HepG2 (cell line): ENCODE data around the gene BCAS4. TPM values are rescaled to one million over a fixed set of nuclear protein-coding genes. Genes with fewer than 3 reads are reported as not detected.
A peak's percentile ranks its signal among the peaks of the same experiment; 100 is the strongest.

ENCODE experiments used
- HOXA7 ChIP-seq: sonication (generic); formaldehyde crosslinking; IDR thresholded peaks from 2 replicates; pipeline ENCODE4 v1.8.1; 2022; ENCODE audit warnings: mild to moderate bottlenecking, missing genetic modification reagents, moderate library complexity
- IKZF4 ChIP-seq: sonication (generic); formaldehyde crosslinking; IDR thresholded peaks from 2 replicates; pipeline ENCODE4 v1.5.1; 2020; ENCODE audit warnings: borderline replicate concordance, mild to moderate bottlenecking, low read depth, missing genetic modification reagents; ENCODE audit errors: not compliant biosample characterization
- JUN ChIP-seq: sonication (generic); formaldehyde crosslinking; IDR thresholded peaks from 2 replicates; pipeline ENCODE4 v1.4.0; 2020; ENCODE audit warnings: mild to moderate bottlenecking, missing genetic modification reagents
- NFE2L1 ChIP-seq: sonication (generic); formaldehyde crosslinking; IDR thresholded peaks from 2 replicates; pipeline ENCODE4 v1.4.0; 2020; ENCODE audit warnings: missing genetic modification reagents, mild to moderate bottlenecking, borderline replicate concordance
- PAWR ChIP-seq: sonication (generic); formaldehyde crosslinking; IDR thresholded peaks from 2 replicates; pipeline ENCODE4 v1.4.0; 2020; ENCODE audit warnings: missing genetic modification reagents, mild to moderate bottlenecking, borderline replicate concordance
- RAD21 ChIP-seq: fragments of 450-650 bp; formaldehyde crosslinking; IDR thresholded peaks from 2 replicates; pipeline ENCODE4 v1.5.0; 2020; ENCODE audit warnings: mild to moderate bottlenecking
- RELA ChIP-seq: sonication (generic); formaldehyde crosslinking; IDR thresholded peaks from 2 replicates; pipeline ENCODE4 v1.4.0; 2020; ENCODE audit warnings: missing genetic modification reagents
- SP4 ChIP-seq: sonication (generic); formaldehyde crosslinking; IDR thresholded peaks from 2 replicates; pipeline ENCODE4 v1.8.1; 2023; ENCODE audit warnings: mild to moderate bottlenecking, missing genetic modification reagents
- SRSF4 ChIP-seq: fragments of 200-400 bp; formaldehyde crosslinking; IDR thresholded peaks from one replicate; pipeline ENCODE4 v1.6.1; 2018; ENCODE audit warnings: mild to moderate bottlenecking, low read depth, low read length, moderate library complexity; ENCODE audit not compliant: poor library complexity, severe bottlenecking
- TP53 ChIP-seq: sonication (generic); formaldehyde crosslinking; conservative IDR thresholded peaks from 2 replicates; pipeline ENCODE4 v1.4.0; 2020; ENCODE audit warnings: missing genetic modification reagents
- XRCC5 ChIP-seq: fragments of 200-400 bp; formaldehyde crosslinking; optimal IDR thresholded peaks from 2 replicates; pipeline ENCODE3; 2017; ENCODE audit warnings: mild to moderate bottlenecking, low read length
- ZBTB38 ChIP-seq: sonication (generic); formaldehyde crosslinking; IDR thresholded peaks from 2 replicates; pipeline ENCODE4 v1.5.1; 2020; ENCODE audit warnings: mild to moderate bottlenecking, missing genetic modification reagents
- ZFP36 ChIP-seq: fragments of 150-350 bp; IDR thresholded peaks from 2 replicates; pipeline ENCODE4 v1.6.1; 2018; ENCODE audit warnings: borderline replicate concordance, low read length, low read depth; ENCODE audit not compliant: partially characterized antibody
- ZFP37 ChIP-seq: sonication (generic); formaldehyde crosslinking; IDR thresholded peaks from 2 replicates; pipeline ENCODE4 v1.4.0; 2020; ENCODE audit warnings: missing genetic modification reagents, borderline replicate concordance
- ZFP41 ChIP-seq: sonication (generic); formaldehyde crosslinking; IDR thresholded peaks from 2 replicates; pipeline ENCODE4 v1.4.0; 2020; ENCODE audit warnings: mild to moderate bottlenecking, missing genetic modification reagents, borderline replicate concordance
- ZNF12 ChIP-seq: sonication (generic); formaldehyde crosslinking; IDR thresholded peaks from 2 replicates; pipeline ENCODE4 v1.5.0; 2020; ENCODE audit warnings: missing genetic modification reagents
- ZNF253 ChIP-seq: sonication (generic); formaldehyde crosslinking; IDR thresholded peaks from 2 replicates; pipeline ENCODE4 v1.8.0; 2022; ENCODE audit warnings: mild to moderate bottlenecking, missing genetic modification reagents, borderline replicate concordance
- ZNF260 ChIP-seq: sonication (generic); formaldehyde crosslinking; IDR thresholded peaks from 2 replicates; pipeline ENCODE4 v1.4.0; 2020; ENCODE audit warnings: missing genetic modification reagents, low read depth, mild to moderate bottlenecking, borderline replicate concordance
- ZNF354B ChIP-seq: sonication (generic); formaldehyde crosslinking; IDR thresholded peaks from 2 replicates; pipeline ENCODE4 v1.8.0; 2022; ENCODE audit warnings: mild to moderate bottlenecking, missing genetic modification reagents
- ZNF674 ChIP-seq: sonication (generic); formaldehyde crosslinking; IDR thresholded peaks from 2 replicates; pipeline ENCODE4 v1.5.0; 2020; ENCODE audit warnings: low read depth, mild to moderate bottlenecking, missing genetic modification reagents
- polyA plus RNA-seq, 8 experiments: library from polyadenylated mRNA; depleted of rRNA in 3 of 8; stranded (reverse) in 7 of 8; unstranded in 1 of 8; fragments of >200 nt; fragmentation: Illumina TruSeq in 4 of 8; extraction: Trizol in 4 of 8; gene quantifications; 2 replicates each; pipeline versions ENCODE4 v1.2.1 to v1.2.3, GENCODE V29; 2011 to 2016; ENCODE audit warnings: low read depth in 4 of 8, missing spikeins in 1 of 8, mixed read lengths in 1 of 8; ENCODE audit not compliant: insufficient read depth in 1 of 8
- total RNA-seq, 5 experiments: library from RNA; depleted of rRNA; stranded (reverse); fragments of >200 nt; fragmentation: Illumina TruSeq; extraction: Trizol; gene quantifications; 2 replicates each; pipeline ENCODE4 v1.2.3, GENCODE V29; 2016; ENCODE audit warnings: low read depth in 1 of 5
- TF ChIP-seq, protein P1 (sequence below): IDR thresholded peaks from 2 replicates; pipeline ENCODE4 v1.6.1; 2016; ENCODE audit warnings: missing biosample characterization, missing genetic modification reagents, low read depth
- TF ChIP-seq, protein P2 (sequence below): sonication (generic); formaldehyde crosslinking; conservative IDR thresholded peaks from 2 replicates; pipeline ENCODE4 v1.4.0; 2020; ENCODE audit warnings: mild to moderate bottlenecking, missing genetic modification reagents, moderate library complexity
- TF ChIP-seq, protein P3 (sequence below): conservative IDR thresholded peaks from 2 replicates; pipeline ENCODE4 v1.6.1; 2018; ENCODE audit warnings: missing genetic modification reagents

Gene BCAS4
- total and polyA plus RNA-seq, 2 of the 13 experiments (the other 11 are each of a cell fraction or from before 2014, with no cell fraction given): 7.2 to 8.0 TPM

DNA sequence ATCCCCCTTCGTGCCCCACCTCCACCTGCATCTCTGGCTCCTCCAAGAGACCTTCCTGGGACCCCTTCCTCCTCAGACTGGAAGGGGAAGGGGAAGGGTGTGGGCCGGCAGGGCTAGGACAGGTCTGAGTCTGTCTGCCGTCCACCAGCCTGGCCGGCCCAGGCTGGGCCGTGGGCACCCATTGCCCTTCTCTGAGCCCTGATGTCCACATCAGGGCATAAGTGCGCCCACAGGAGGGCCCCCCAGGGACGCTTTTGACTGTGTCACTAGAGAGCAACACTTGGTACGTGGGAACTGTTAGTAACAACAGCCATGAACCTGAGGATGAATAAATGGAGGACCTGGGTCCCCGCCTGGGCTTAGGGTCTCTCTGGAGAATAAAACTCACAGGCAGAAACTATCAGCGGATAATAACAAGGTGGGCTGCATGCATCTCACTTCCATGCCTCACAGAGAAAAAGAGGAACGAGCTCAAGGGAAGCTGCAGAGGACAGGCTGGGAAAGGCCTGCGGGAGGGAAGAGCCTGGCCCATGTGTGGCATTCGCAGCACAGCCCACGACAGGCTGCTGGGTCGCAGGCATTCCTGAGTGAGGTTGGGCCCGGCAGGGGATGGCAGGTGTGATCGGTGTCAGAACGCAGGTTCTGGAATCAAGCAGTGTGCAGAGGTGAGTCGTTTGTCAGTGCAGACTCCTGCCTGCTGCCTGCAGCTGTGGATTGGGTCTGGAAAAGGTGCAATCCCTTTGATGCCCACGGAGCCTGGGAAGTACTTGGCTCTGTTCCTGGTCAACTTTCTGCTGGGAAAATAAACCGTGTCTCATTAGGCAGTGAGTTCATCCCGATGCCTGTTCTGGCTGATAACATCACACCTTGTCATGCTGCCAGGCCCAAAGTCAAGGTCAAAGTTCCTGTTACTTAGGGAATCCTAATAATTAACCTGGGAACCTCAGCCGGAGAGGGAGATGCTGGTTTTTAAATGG, 60.9 kb downstream of the BCAS4 start (continued):
- TF ChIP-seq TP53 (CRISPR knock-in tag) (no peak), ZFP37 (CRISPR knock-in tag) (no peak), PAWR (no peak), ZFP36 (no peak), HOXA7 (CRISPR knock-in tag) (no peak), NFE2L1 (no peak), ZBTB38 (CRISPR knock-in tag) (peak; percentile 21; the same call in 1 of the 2 replicates), ZFP41 (CRISPR knock-in tag) (no peak), ZNF253 (no peak), RAD21 (no peak), ZNF354B (CRISPR knock-in tag) (no peak), IKZF4 (CRISPR knock-in tag) (peak; percentile 29), SP4 (CRISPR knock-in tag) (peak; percentile 63; the same call in 1 of the 2 replicates), ZNF12 (CRISPR knock-in tag) (no peak), JUN (CRISPR knock-in tag) (no peak; the same call in 1 of the 2 replicates), RELA (no peak), ZNF260 (CRISPR knock-in tag) (no peak), SRSF4 (no peak), XRCC5 (peak; percentile 42), ZNF674 (CRISPR knock-in tag) (no peak)
- TF ChIP-seq, protein P1, sequence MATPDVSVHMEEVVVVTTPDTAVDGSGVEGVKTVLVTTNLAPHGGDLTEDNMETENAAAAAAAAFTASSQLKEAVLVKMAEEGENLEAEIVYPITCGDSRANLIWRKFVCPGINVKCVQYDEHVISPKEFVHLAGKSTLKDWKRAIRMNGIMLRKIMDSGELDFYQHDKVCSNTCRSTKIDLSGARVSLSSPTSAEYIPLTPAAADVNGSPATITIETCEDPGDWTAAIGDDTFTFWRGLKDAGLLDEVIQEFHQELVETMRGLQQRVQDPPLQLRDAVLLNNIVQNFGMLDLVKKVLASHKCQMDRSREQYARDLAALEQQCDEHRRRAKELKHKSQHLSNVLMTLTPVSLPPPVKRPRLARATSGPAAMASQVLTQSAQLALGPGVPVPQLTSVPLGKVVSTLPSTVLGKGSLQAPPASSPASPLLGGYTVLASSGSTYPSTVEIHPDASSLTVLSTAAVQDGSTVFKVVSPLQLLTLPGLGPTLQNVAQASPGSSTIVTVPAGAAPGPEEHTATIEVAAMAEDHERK (CRISPR knock-in tag): no peak
- TF ChIP-seq, protein P2, sequence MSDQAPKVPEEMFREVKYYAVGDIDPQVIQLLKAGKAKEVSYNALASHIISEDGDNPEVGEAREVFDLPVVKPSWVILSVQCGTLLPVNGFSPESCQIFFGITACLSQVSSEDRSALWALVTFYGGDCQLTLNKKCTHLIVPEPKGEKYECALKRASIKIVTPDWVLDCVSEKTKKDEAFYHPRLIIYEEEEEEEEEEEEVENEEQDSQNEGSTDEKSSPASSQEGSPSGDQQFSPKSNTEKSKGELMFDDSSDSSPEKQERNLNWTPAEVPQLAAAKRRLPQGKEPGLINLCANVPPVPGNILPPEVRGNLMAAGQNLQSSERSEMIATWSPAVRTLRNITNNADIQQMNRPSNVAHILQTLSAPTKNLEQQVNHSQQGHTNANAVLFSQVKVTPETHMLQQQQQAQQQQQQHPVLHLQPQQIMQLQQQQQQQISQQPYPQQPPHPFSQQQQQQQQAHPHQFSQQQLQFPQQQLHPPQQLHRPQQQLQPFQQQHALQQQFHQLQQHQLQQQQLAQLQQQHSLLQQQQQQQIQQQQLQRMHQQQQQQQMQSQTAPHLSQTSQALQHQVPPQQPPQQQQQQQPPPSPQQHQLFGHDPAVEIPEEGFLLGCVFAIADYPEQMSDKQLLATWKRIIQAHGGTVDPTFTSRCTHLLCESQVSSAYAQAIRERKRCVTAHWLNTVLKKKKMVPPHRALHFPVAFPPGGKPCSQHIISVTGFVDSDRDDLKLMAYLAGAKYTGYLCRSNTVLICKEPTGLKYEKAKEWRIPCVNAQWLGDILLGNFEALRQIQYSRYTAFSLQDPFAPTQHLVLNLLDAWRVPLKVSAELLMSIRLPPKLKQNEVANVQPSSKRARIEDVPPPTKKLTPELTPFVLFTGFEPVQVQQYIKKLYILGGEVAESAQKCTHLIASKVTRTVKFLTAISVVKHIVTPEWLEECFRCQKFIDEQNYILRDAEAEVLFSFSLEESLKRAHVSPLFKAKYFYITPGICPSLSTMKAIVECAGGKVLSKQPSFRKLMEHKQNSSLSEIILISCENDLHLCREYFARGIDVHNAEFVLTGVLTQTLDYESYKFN (CRISPR knock-in tag): peak; percentile 62; the same call in 1 of the 2 replicates
- TF ChIP-seq, protein P3, sequence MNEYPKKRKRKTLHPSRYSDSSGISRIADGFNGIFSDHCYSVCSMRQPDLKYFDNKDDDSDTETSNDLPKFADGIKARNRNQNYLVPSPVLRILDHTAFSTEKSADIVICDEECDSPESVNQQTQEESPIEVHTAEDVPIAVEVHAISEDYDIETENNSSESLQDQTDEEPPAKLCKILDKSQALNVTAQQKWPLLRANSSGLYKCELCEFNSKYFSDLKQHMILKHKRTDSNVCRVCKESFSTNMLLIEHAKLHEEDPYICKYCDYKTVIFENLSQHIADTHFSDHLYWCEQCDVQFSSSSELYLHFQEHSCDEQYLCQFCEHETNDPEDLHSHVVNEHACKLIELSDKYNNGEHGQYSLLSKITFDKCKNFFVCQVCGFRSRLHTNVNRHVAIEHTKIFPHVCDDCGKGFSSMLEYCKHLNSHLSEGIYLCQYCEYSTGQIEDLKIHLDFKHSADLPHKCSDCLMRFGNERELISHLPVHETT (CRISPR knock-in tag): no peak
